Measurements from ENCODE around the gene SLC25A4.

- no peak for TF ChIP-seq SP1 (IDR thresholded peaks at IDR 0.05)
- TF ChIP-seq EGR1 (IDR thresholded peaks at IDR 0.05; ENCODE audit: low read depth in 2 of 2), result no peak
- no peak for TF ChIP-seq CTCF (IDR thresholded peaks at IDR 0.05; ENCODE audit: low read depth, low read length, missing input control)
- TF ChIP-seq REST (IDR thresholded peaks at IDR 0.05), result no peak
- TF ChIP-seq GABPA (IDR thresholded peaks at IDR 0.05 in 1 of 2, conservative IDR thresholded peaks at IDR 0.05 in 1 of 2), result no peak
- no peak for TF ChIP-seq MAX (IDR thresholded peaks at IDR 0.05)
- no peak for TF ChIP-seq TAF1 (conservative IDR thresholded peaks at IDR 0.05)
Measured at GRCh38 chr4:185143601-185143969, 519 bp downstream of the SLC25A4 start.
